ENCODE data around the gene ATP6V1B1. TPM values are rescaled to one million over a fixed set of nuclear protein-coding genes. Genes with fewer than 3 reads are reported as not detected.

ATP6V1B1 gene
- total RNA-seq, 1 donor, result 0.09 TPM

GRCh38 chr2:70895249-70895648, 40.5 kb upstream of the ATP6V1B1 start:
- no peak for TF ChIP-seq CTCF (IDR thresholded peaks at IDR 0.05; ENCODE audit: insufficient read depth, low read length)
- no peak overlapping the region for H3K4me3 ChIP-seq (ENCODE audit: low read depth, low read length)
- no peak for DNase-seq (ENCODE audit: low read depth)

DNA sequence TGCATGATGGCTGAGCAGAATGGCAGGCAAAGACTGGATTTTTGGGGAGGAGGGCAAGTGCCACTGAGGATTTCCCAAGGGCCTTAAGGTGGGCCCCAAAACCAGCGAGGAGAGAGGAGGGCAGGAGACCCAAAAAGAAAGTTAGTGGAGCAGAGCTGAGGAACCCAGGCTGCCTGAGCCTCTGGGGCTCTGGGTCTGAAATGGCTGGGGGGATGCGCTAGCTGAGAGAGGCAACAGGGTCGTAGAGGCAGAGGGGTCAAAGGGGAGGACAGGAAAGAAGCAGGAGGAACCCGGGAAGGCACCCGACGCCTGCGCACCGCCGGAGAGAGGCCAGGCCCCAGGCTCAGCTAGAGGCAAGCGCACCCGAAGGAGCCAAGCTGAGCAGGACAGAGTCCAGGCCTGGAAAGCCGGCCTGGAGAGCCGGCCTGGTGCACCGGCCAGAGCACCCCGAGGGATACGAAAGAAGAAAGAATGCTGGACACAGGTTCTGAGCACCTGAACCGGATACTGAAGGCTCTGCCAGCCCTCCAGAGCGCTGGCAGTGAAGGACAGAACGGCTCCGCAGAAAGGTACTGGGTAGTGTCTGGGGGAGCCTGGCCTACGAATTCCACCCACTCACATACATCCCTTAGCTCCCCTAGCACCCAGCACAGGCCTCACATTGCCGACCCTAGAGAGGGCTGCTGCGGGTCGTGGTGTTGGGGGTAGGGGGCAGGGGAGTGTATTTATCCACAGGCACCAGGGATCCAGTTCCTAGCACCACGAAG, 39.5 kb upstream of the ATP6V1B1 start:
- no peak for TF ChIP-seq CTCF (IDR thresholded peaks at IDR 0.05; ENCODE audit: insufficient read depth, low read length)
- no peak overlapping the region for H3K4me3 ChIP-seq (ENCODE audit: low read depth, low read length)
- DNase-seq (ENCODE audit: low read depth), result no peak

DNA sequence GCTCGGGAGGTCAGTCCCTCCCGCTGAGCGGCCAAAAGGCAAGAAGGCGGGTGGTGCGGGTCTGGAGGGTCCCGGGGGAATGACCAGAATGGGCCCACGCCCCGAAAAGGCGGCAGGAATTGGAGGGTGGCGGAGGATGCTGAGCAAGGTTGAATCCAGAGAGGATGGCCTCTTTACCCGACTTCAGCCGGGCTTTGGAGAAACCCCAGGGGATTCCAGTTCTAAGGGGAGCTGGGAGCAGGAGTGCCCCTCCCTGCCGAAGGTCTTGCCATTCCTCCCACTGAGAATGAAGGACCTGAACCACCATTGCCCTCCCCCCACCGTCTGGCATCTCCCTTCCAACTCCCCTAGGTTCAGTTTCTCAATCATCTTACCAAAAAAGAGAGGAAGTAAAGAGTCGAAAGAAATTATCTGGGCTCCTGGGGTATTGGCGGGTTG, 38.9 kb upstream of the ATP6V1B1 start:
- H3K4me3 ChIP-seq (ENCODE audit: low read depth, low read length), result no peak overlapping the region
- DNase-seq (ENCODE audit: low read depth), result no peak
- no peak for TF ChIP-seq CTCF (IDR thresholded peaks at IDR 0.05; ENCODE audit: insufficient read depth, low read length)

- H3K4me3 ChIP-seq (ENCODE audit: low read depth, low read length), result no peak overlapping the region
- TF ChIP-seq CTCF (IDR thresholded peaks at IDR 0.05; ENCODE audit: insufficient read depth, low read length), result no peak
- no peak for DNase-seq (ENCODE audit: low read depth)
Observed at GRCh38 chr2:70897203-70897976, 38.3 kb upstream of the ATP6V1B1 start.

- H3K4me3 ChIP-seq (ENCODE audit: low read depth, low read length), result no peak overlapping the region
- TF ChIP-seq CTCF (IDR thresholded peaks at IDR 0.05; ENCODE audit: insufficient read depth, low read length), result no peak
- no peak for DNase-seq (ENCODE audit: low read depth)
Observed at GRCh38 chr2:70897977-70898226, 37.8 kb upstream of the ATP6V1B1 start.

GRCh38 chr2:70898363-70899240, 37.1 kb upstream of the ATP6V1B1 start:
- DNase-seq (ENCODE audit: low read depth), result no peak
- H3K4me3 ChIP-seq (ENCODE audit: low read depth, low read length), result no peak overlapping the region
- TF ChIP-seq CTCF (IDR thresholded peaks at IDR 0.05; ENCODE audit: insufficient read depth, low read length), result no peak

Measured in fibroblast of the aortic adventitia (primary cell).